CD4-positive, alpha-beta T cell treated with Interleukin-1 beta for 1 hour (primary cell): ENCODE data around the gene HIRIP3.
A peak's percentile ranks its signal among the peaks of the same experiment; 100 is the strongest.
"Not testable (repeated sequence)": the region's sequence is repeated elsewhere in the genome, so short reads cannot be mapped to it uniquely, and the experiment has no call there.

ENCODE experiments used
- DNase-seq, 2 donors: peaks; one replicate each; pipeline ENCODE4 v3.0.0-alpha.2; 2020 to 2022

The HIRIP3 gene

DNA sequence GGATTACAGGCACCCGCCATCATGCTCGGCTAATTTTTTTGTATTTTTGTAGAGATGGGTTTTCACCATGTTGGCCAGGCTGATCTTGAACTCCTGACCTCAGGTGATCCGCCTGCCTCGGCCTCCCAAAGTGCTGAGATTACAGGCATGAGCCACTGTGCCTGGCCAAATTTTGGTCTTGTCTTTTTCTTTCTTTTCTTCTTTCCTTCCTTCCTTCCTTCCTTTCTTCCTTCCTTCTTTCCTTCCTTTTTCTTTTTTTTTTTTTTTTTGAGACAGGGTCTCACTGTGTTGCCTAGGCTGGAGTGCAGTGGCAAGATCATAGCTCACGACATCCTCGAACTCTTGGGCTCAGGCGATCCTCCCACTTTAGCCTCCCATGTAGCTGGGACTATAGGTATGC is 20.0 kb upstream of the HIRIP3 start:
- DNase-seq = not testable (repeated sequence)

DNA sequence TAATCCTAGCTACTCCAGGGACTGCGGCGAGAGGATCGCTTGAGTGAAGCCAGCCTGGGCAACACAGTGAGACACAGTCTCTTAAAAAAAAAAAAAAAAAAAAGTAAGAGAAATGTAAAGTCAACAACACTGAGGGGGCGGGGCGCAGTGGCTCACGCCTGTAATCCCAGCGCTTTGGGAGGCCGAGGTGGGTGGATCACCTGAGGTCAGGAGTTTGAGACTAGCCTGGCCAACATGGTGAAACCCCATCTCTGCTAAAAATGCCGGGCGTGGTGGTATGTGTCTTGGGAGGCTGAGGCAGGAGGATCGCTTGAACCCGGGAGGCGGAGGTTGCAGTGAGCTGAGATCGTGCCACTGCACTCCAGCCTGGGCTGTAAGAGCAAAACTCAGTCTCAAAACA is 17.2 kb upstream of the HIRIP3 start:
- DNase-seq = not testable (repeated sequence)

DNA sequence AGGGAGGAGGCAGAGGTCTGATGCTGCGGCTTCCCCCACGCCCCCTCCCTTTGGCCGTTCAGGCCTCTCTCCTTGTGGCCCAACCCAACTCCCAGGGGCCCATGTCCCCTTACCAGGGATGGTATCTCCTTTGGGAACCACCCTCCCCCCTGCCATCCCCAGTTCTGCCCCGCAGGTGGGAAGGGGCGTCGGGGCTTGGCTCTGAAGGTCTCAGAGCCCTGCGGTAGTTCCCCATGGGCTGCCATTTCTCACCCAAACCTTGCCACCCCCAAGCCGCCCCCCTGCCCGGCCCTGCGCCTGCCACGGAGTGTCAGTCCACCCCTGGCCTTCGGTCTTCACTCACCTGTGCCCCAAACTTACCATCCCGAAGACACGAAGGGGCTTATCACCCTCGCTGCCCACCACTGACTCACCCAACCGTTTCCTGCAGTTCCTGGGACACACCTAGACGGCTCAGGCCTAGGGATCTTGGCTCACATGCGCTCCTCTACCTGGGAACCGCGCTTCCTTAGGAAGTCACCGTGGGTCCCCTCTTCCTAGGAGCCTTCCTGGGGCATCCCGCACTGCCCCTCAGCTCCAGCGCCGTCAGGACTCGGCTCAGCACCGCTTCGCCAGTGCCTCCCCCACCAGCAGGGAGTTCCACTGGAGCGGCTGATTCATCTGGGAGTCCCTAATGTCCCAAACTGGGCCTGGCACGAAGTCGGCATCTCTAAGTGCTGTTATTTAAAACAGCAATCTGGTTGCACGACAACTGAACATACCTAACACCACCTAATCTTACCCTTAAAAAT is 16.5 kb upstream of the HIRIP3 start:
- DNase-seq = no peak

DNA sequence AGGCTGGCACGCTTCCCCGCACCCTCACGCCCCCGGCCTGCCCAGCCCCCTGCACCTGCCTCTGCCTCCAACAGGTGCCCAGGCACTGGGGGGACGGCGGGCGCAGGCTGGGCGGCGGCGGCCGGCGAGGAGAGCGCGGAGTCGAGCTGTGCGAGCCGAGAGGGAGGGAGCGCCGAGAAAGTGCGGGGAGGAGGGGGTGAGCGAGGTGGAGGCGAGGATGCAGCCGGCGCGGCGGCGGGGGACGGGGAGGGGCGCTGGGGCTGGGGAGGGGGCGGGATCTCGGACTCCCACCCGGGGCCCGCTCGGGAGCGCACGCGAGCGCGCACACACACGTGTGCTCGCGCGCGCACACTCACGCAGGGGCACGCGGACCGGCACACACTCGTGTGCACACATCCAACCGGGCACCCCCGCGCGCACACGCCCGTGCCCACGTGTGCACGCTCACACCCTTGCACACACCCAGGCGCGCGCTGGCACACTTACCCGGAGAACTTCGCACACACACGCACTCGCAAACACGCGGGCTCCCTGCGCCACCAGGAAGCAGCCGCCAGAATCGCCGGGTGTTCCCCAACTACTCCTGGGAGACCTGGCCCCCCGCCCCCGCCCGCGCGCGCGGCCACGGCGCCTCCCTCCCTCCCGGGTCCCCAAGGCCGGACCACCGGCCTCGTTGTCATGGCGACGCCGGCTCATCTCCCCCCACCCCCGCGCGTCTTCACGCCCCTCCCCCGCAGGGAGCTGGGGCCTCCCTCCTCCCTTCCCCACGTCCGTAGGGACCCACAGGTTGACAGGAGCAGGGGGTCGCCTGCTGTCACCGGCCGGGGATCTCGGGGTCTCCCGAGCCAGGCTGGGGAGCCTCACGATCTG is 15.7 kb upstream of the HIRIP3 start, which contains the start of gene DOC2A:
Gene DOC2A (minus strand): TSS at position 184 of the 870 bp plus-strand sequence. CDS start 805 bp downstream, outside the sequence.
- DNase-seq = peak in 1 of 2 donors; percentile 34

DNA sequence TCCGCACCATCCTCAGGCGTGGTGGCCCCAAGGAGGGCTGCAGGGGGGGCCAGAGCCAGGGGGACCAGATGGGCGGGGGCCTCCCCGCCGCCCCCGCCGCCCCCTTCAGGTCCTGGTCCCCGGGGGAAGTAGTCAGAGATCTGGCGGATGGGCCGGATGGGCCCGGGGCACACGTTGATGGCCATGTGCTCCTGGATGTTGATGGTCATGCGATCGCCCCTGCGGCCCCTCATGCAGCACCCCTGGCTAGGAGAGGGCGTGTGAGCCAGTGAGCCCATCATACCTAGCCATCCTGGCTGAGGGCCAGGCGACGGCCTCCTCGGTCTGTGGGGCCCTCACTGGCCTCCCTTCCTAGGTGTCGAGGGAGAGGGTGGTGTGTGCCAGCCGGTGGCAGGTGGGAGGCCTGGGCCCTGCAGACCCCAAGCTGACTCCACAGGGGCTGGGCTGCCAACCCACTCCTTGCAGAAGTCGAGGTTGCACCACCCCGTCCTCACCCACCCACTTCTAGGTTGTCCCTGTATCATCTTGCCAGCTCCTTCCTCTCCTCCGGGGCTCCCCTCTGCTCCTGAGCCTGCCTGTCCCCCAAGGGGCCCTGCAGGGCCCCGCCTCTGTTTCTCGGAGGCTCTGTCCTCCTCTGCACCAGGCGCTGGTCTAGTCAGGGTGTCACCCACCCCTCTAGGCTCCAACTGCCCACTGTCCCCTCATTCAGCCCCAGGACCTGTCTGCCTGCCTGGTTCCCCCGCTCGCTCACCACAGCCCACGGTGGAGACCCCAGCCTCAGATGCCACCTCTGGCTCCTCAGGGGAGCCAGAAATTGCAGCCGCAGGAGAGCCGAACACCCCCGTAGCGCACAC is 14.8 kb upstream of the HIRIP3 start:
- DNase-seq = no peak

DNA sequence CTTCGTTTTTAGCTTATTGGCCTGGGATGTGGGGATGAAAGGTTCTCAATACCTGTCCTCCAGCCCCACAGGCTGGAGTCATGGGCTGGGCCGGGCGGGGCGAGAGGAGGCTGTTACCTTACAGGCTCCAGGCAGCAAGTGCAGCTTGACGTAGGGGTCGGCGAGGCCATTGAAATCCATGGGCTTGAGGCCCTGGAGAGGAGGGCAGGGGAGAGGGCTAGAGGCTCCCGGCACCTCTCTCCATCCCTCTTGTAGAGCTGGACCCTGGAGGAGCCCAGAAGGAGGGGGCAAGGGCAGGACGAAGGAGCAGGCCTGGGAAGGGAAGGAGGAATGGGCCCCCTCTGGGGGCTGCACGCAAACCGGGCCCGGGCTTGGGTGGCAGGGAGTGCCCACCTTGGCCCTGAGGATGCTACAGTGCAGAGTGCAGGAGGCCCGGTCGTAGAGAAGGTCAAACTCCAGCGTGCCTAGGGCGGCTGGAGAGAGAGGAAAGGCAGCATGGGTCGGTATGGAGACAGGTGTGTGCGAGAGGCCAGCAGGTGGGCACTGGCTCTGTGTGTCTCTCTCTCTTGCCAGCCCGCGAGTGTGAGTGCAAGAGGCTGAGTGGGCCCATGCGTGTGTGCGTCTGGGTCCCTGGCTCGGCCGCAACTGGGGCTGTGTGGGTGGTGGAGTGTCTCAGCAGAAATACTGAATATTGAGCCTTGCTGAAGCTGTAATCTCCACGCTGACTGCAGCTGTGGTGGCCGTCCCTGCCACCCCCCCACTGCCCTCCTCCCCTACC is 13.9 kb upstream of the HIRIP3 start:
- DNase-seq = no peak

DNA sequence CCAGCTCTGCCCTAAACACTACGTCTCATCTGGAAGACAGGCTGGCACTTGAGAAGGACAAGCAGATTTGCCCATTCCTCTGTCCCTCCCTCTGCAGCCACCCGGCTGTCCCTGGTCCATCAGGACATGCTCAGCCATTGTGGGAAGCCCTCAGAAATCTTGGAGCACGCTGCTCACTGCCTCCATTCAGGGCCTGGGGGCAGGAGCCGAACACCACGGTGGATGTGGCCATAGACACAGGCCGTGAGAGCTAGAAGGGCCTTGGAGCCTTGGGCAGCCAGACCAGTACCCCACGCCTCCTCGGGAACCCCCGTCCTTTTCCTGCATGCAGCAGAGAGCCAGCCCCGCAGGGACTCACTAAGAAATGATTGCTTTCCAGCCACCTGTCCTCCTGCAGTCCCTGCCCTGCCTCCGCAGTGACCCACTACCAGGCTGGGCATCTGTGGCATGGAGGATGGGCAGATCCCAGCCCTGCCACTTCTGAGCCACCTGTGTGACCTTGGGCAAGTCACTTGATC is 12.0 kb upstream of the HIRIP3 start:
- no peak for DNase-seq

DNA sequence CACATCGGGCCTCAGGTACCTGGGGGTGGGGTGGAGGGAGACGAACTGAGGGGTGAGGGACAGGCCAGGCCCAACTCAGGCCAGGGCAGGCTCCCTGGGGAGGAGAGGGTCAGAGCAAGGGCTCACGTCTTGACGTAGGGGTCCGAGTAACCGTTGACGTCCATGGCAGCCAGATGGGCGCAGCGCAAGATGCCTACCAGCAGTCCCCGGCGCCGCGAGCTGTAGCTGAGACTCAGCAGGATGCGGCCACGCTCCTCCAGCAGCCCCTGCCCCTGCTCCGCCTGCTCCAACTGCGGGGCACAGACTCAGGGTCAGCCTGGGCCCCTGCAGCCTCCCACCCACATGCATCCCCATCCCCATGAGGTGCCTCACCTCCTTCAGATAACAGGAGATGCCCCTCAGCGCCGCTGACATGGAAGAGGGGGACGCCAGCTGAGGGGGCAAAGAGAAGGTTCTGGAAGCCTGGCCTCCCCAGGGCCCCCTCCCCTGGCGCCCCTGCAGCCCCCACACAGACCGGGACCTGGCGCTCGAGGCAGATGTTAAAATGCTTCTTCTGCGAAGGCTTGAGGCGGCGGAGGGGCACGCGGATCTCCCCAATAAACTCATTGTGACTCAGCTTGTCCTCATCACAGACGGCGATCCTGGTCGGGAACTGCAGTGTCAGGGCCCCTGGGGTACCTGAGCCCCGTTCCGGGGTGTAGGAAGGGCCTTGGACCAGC is 11.4 kb upstream of the HIRIP3 start:
- DNase-seq = no peak

DNA sequence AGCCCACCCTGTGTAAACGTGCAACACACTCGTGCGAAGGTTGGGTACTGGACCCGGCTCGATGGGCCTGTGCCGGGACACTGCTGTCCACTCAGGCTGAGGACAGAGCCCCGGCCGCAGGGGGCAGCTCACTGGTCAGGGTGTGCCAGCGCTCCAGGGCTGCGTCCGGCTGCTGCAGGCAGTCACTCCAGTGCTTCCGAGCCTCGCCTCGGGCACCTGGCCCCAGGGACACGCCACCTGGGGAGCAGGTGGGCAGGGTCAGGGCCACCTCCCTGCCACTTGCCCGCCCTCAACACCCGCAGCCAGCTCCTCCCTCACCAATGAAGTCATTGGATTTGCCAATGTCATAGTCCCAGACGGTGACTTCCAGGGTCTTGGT is 10.7 kb upstream of the HIRIP3 start:
- no peak for DNase-seq

DNA sequence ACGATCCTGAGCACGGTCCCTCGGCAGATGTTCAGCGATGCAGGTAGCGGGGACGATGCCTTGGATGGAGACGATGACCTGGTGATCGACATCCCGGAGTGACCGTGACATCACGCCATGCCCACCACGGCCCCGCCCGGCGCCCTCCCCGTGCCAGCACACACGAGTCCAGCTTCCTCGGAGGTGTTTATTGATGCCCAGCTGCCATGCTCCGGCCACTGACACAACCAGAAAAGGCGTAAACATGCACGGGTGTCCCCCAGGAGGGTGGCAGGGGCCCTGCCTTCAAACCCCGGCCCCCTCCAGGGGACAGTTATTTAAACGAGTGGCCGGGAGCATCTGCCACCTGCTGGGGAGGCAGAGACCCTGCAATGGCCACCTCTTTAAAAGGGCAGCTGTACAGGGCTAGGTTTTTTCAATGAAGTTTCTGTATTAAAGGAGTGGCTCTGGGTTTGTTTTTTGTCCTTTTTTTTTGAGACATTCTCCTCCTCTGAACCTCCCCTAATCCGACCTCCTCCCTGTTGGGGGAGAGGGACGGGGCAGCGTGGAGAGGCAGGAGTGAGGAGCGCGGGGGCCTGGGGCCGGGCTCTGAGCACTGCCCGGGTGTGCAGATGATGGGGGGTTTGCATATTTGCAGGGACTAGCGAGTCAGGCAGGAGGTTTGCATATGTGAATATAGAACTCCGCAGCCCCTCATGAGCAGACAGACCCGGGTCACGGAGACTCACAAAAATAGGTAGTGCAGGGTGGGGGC is 10.1 kb upstream of the HIRIP3 start:
- peak; percentile 48 to 54 for DNase-seq

DNA sequence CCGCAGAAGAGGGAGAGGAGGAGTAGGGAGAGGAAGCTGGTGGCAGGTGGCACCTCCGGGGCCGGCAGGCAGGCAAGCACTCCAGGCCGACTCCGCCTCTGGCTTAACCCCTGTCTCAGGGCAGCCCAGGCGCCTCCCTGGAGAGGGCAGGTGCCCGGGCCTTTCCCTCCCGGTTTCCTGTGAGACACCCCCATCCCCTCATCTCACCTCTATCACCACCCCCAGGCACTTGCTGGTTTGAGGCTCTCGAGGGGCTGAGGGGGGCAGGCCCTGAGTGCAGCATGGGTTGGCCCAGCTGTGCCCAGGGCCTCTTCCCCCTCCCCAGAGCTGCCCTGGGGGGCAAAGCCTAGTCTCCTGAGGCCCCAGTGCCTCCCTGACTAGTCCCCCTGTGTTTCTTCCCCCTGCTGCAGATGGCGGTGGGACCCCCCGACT is 9.4 kb upstream of the HIRIP3 start:
- no peak for DNase-seq

DNA sequence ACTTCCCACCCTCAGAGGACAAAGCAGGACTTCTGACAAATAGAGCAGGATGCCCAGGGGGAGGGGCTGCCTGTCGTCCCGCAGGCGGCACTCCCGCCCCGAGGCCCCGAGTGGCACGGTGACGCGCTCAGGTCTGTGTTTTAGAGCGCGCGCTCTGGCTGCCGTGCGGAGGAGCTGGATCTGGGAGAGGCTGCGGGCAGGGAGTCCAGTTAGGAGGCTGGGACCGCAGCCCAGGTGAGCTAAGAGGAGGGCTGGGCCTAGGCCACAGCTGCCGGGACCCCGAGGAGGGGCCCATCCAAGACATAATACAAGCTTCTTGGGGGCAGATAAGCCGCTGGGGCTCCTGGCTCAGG is 9.0 kb upstream of the HIRIP3 start:
- no peak for DNase-seq

DNA sequence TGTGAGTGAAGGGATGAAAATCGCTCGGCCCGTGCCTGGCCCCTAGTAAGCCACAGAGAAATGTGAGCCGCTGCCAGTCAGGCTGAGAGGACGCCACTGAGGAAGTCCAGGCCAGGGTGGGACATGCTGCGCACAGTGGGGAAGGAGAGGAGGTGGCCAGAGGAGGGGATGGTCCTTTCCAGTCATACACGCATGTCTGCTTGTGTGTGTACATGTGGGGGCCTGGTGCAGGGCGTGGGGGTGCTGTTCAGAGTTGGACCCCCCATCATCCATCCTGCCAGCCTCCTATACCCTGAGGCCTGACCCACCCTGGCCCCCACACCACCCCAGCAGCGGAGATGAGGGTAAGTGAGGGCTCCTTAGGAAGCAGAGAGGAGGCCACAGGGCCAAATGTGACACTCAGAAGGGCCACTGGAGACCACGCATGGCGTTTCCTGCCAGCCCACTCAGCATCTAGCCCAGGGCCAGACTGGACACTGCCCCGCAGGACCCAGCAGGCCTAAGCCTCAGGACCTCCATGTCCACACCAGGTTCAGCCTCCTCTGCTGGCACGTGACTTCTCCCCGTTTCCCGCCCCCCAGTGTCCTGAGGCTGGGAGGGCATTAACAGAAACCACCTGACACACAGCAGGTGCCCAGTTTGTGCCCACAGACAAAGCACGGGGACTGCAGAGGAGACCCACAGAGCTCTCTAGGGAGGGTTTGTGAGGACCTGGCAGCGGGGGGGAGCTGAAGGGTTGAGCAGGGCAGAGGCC is 8.4 kb upstream of the HIRIP3 start:
- DNase-seq = no peak

DNA sequence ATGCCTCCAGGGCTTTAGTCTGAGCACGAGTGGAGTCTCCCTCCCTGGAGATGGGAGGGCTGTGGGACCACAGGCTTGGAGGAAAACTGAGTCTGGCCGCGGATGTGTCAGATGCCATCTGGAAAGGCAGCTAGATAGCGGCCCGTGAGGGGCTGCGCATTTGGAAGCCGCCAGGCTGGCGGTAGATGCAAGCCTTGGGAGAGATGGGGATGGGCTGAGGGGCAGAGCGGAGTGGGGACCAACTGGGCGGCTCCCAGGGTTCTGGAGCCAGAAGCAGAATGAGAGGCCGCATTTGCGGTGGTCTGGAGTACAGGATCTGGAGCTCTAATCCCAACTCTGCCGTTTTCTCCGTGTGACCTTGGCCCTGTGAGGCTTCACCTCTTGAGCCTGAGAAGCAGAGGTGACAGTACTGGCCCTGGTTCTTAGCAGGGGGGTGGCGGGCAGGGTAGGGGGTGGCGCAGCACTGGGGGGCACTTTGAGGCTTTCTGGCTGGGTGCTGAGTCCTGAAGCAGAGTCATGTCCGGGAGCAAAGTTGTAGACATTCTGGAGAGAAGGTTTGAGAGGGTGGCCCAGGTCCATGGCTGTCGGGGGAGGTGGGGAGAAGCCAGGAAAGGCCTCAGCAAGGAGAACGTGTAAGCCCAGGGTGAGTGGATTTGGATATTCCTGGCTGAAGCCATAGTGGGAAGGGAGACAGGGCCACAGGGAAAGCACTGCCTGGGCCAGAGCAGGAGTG is 7.4 kb upstream of the HIRIP3 start:
- DNase-seq = no peak

DNA sequence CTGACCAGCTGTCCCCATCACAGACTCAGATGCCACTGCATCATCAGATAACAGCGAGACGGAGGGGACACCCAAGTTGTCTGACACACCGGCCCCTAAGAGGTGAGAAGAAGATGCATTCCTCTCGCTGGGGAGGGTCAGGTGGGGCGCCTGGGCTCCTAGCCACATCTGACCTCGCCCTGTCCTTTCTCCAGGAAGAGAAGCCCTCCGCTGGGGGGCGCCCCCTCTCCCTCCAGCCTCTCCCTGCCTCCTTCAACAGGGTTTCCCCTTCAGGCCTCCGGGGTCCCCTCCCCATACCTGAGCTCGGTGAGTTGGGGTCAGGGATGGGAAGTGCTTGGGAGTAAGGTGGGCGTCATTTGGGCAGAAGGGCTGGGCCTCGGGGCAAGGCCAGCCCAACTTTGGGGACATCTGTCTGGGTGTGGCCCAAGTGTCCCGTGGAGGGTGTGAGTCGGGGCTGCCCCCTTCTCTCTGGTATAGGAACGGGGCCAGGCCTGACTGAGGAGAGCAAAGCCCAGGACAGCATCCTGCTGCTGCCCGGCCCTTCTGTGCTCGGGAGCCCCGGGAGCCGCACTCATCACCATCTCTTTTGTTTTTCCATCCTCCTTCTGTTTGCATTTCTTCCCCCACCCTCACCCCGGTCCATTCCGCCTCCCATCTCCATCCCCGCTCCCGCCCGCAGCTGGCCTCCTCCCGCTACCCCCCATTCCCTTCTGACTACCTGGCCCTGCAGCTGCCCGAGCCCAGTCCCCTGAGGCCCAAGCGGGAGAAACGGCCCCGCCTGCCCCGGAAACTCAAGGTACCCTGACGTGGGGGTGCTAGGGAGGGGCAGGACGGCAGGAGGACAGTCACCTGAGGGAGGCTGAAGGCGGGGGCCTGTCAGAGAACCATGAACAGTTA is 5.6 kb upstream of the HIRIP3 start:
- no peak for DNase-seq

DNA sequence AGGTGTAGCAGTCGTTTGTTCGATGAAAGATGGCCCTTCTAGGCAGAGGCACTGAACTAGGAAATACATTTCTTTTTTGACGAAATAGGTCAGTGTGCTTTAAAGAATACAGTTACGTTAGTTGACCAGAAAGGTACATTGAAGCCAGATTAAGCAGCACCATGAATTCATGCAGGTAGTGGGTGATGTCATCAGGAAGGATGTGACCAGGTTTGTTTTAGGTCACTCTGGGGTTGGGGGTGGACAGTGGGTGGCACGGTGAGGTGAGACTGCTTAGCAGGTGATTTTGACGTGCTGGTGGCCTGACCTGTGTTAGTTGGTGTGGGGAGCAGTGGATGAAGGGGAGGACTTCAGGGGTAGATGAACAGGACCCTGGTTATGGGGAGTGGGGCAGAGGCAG is 4.2 kb upstream of the HIRIP3 start:
- DNase-seq = no peak

DNA sequence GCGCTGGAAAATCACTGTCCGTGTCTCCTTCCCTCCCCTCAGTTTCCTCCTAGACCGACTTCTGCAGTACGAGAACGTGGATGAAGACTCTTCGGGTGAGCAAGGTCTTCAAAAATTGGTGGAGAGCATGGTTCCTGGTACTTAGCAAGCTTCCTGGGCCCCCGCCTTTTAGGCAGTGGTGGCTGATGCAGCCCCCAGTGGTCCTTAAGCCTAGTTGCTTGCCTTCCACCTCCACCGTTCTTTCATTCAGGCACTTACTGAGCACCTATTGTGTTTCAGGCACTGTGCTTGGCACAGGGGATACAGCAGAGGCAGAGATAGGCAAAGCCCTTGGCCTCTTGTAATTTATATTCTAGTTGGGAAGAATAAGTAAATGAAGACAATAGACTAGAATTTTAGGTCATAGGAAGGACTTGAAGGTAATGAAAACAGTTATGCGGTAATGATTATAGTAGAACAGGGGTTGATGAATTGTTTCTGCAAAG is 1.4 kb upstream of the HIRIP3 start:
- no peak for DNase-seq
